ENCODE data around the gene ACOT7. TPM values are rescaled to one million over a fixed set of nuclear protein-coding genes. Genes with fewer than 3 reads are reported as not detected.

Gene ACOT7
- total RNA-seq, 1 experiment from 2014 or later: 120 TPM

- Histone ChIP-seq H3K4me1 (ENCODE audit: control insufficient read depth, insufficient read depth, low read length) (no peaks in the 10 kb centered on the region), H3K36me3 (ENCODE audit: control insufficient read depth, insufficient read depth, low read length) (no peaks in the 10 kb centered on the region), H3K27me3 (ENCODE audit: control insufficient read depth, insufficient read depth, low read length) (no peaks in the 10 kb centered on the region), H3K27ac (ENCODE audit: low read length) (no peak overlapping the region), H3K4me3 (ENCODE audit: low read depth in 2 of 2, low read length in 2 of 2) (no peak overlapping the region), H3K9me3 (ENCODE audit: control insufficient read depth, insufficient read depth, low read depth, low read length) (no peaks in the 10 kb centered on the region)
- in situ Hi-C loops (cut with HindIII; ENCODE audit: low pct_unique_long_range_greater_than_20kb, low sequenced_read_pairs): no loop called here
- no TSS peak for BruUV-seq (replicated peaks)
- DNase-seq (ENCODE audit: low read depth, low spot score) (no peak), ATAC-seq (no peak)
- TF ChIP-seq TCF7L2 (IDR thresholded peaks at IDR 0.05; ENCODE audit: low read depth, low read length) (no peak), CTCF (IDR thresholded peaks at IDR 0.05) (no peak), SIN3A (IDR thresholded peaks at IDR 0.05; ENCODE audit: borderline replicate concordance, insufficient read depth, low read depth, low read length) (no peak)
- TF ChIP-seq, protein P1, sequence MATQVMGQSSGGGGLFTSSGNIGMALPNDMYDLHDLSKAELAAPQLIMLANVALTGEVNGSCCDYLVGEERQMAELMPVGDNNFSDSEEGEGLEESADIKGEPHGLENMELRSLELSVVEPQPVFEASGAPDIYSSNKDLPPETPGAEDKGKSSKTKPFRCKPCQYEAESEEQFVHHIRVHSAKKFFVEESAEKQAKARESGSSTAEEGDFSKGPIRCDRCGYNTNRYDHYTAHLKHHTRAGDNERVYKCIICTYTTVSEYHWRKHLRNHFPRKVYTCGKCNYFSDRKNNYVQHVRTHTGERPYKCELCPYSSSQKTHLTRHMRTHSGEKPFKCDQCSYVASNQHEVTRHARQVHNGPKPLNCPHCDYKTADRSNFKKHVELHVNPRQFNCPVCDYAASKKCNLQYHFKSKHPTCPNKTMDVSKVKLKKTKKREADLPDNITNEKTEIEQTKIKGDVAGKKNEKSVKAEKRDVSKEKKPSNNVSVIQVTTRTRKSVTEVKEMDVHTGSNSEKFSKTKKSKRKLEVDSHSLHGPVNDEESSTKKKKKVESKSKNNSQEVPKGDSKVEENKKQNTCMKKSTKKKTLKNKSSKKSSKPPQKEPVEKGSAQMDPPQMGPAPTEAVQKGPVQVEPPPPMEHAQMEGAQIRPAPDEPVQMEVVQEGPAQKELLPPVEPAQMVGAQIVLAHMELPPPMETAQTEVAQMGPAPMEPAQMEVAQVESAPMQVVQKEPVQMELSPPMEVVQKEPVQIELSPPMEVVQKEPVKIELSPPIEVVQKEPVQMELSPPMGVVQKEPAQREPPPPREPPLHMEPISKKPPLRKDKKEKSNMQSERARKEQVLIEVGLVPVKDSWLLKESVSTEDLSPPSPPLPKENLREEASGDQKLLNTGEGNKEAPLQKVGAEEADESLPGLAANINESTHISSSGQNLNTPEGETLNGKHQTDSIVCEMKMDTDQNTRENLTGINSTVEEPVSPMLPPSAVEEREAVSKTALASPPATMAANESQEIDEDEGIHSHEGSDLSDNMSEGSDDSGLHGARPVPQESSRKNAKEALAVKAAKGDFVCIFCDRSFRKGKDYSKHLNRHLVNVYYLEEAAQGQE (IDR thresholded peaks at IDR 0.05; ENCODE audit: insufficient read depth in 1 of 2, low read depth in 2 of 2, low read length in 1 of 2): no peak
- ChIA-PET POLR2A (no interaction called here), CTCF (no interaction called here)
- intact Hi-C loops (cut with micrococcal nuclease; ENCODE audit: unreplicated experiment): no loop called here
These were observed 54.9 kb downstream of the ACOT7 start for GRCh38 chr1:6338695-6339094.

GRCh38 chr1:6336776-6337622, 56.6 kb downstream of the ACOT7 start:
- H3K9me3 ChIP-seq (ENCODE audit: control insufficient read depth, insufficient read depth, low read depth, low read length): no peaks in the 10 kb centered on the region
- H3K27ac ChIP-seq (ENCODE audit: low read length): no peak overlapping the region
- TF ChIP-seq SIN3A (IDR thresholded peaks at IDR 0.05; ENCODE audit: borderline replicate concordance, insufficient read depth, low read depth, low read length): no peak
- TF ChIP-seq, protein P1 (IDR thresholded peaks at IDR 0.05; ENCODE audit: insufficient read depth in 1 of 2, low read depth in 2 of 2, low read length in 1 of 2): no peak
- no peak for TF ChIP-seq POLR2AphosphoS5 (IDR thresholded peaks at IDR 0.05; ENCODE audit: low read depth, low read length)
- TF ChIP-seq CTCF (IDR thresholded peaks at IDR 0.05): no peak
- no peak for TF ChIP-seq TCF7L2 (IDR thresholded peaks at IDR 0.05; ENCODE audit: low read depth, low read length)
- POLR2A ChIA-PET: no interaction called here
- no peak overlapping the region for H3K4me3 ChIP-seq (ENCODE audit: low read depth in 2 of 2, low read length in 2 of 2)
- DNase-seq (ENCODE audit: low read depth, low spot score): no peak
- no TSS peak for BruUV-seq (replicated peaks)
- no peaks in the 10 kb centered on the region for H3K36me3 ChIP-seq (ENCODE audit: control insufficient read depth, insufficient read depth, low read length)
- 0 out of 2 replicates have a peak, but pooled peaks have one; percentile 22 for ATAC-seq
- no peaks in the 10 kb centered on the region for H3K4me1 ChIP-seq (ENCODE audit: control insufficient read depth, insufficient read depth, low read length)
- CTCF ChIA-PET: no interaction called here
- in situ Hi-C loops (cut with HindIII; ENCODE audit: low pct_unique_long_range_greater_than_20kb, low sequenced_read_pairs): no loop called here
- no peaks in the 10 kb centered on the region for H3K27me3 ChIP-seq (ENCODE audit: control insufficient read depth, insufficient read depth, low read length)
- intact Hi-C loops (cut with micrococcal nuclease; ENCODE audit: unreplicated experiment): no loop called here

All from Panc1 (cell line).